ENCODE results near the gene ZBTB44.

The ZBTB44 gene

GRCh38 chr11:130304651-130305050 is 10.1 kb downstream of the ZBTB44 start:
- no peak overlapping the region for H3K4me3 ChIP-seq (ENCODE audit: low read depth, low read length)
- peaks cover 11% of the 10 kb centered on the region for H3K79me2 ChIP-seq
- no peak overlapping the region for H2AFZ ChIP-seq
- no peaks in the 10 kb centered on the region for H3K4me1 ChIP-seq
- TF ChIP-seq, protein P1, sequence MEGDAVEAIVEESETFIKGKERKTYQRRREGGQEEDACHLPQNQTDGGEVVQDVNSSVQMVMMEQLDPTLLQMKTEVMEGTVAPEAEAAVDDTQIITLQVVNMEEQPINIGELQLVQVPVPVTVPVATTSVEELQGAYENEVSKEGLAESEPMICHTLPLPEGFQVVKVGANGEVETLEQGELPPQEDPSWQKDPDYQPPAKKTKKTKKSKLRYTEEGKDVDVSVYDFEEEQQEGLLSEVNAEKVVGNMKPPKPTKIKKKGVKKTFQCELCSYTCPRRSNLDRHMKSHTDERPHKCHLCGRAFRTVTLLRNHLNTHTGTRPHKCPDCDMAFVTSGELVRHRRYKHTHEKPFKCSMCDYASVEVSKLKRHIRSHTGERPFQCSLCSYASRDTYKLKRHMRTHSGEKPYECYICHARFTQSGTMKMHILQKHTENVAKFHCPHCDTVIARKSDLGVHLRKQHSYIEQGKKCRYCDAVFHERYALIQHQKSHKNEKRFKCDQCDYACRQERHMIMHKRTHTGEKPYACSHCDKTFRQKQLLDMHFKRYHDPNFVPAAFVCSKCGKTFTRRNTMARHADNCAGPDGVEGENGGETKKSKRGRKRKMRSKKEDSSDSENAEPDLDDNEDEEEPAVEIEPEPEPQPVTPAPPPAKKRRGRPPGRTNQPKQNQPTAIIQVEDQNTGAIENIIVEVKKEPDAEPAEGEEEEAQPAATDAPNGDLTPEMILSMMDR (IDR thresholded peaks at IDR 0.05) = no peak
- H3K9me3 ChIP-seq (ENCODE audit: control insufficient read depth, low read length) = no peaks in the 10 kb centered on the region
- no peak overlapping the region for H3K4me2 ChIP-seq (ENCODE audit: low read length)
- H3K27me3 ChIP-seq (ENCODE audit: control insufficient read depth, insufficient read depth, low read length) = no peaks in the 10 kb centered on the region
- no peak overlapping the region for H3K9ac ChIP-seq
- no peaks in the 10 kb centered on the region for H3K36me3 ChIP-seq (ENCODE audit: control insufficient read depth, insufficient read depth, low read length)
- H3K27ac ChIP-seq = no peak overlapping the region

GRCh38 chr11:130301002-130301401 is 13.7 kb downstream of the ZBTB44 start:
- H3K79me2 ChIP-seq = peaks cover 5% of the 10 kb centered on the region
- H3K36me3 ChIP-seq (ENCODE audit: control insufficient read depth, insufficient read depth, low read length) = no peaks in the 10 kb centered on the region
- H3K27ac ChIP-seq = no peak overlapping the region
- TF ChIP-seq, protein P1 (IDR thresholded peaks at IDR 0.05) = no peak
- no peak overlapping the region for H3K4me2 ChIP-seq (ENCODE audit: low read length)
- no peak overlapping the region for H2AFZ ChIP-seq
- H3K9me3 ChIP-seq (ENCODE audit: control insufficient read depth, low read length) = no peaks in the 10 kb centered on the region
- H3K9ac ChIP-seq = no peak overlapping the region
- H3K27me3 ChIP-seq (ENCODE audit: control insufficient read depth, insufficient read depth, low read length) = no peaks in the 10 kb centered on the region
- no peaks in the 10 kb centered on the region for H3K4me1 ChIP-seq
- H3K4me3 ChIP-seq (ENCODE audit: low read depth, low read length) = no peak overlapping the region

- Histone ChIP-seq H3K4me2 (ENCODE audit: low read length) (no peak overlapping the region), H3K27me3 (ENCODE audit: control insufficient read depth, insufficient read depth, low read length) (no peaks in the 10 kb centered on the region), H3K9me3 (ENCODE audit: control insufficient read depth, low read length) (no peaks in the 10 kb centered on the region), H3K4me3 (ENCODE audit: low read depth, low read length) (no peak overlapping the region), H2AFZ (no peak overlapping the region), H3K36me3 (ENCODE audit: control insufficient read depth, insufficient read depth, low read length) (no peaks in the 10 kb centered on the region), H3K4me1 (no peaks in the 10 kb centered on the region), H3K9ac (no peak overlapping the region), H3K27ac (no peak overlapping the region), H3K79me2 (peaks cover 3% of the 10 kb centered on the region)
- TF ChIP-seq, protein P1 (IDR thresholded peaks at IDR 0.05) = no peak
These were observed 14.2 kb downstream of the ZBTB44 start for GRCh38 chr11:130300567-130300966.

DNA sequence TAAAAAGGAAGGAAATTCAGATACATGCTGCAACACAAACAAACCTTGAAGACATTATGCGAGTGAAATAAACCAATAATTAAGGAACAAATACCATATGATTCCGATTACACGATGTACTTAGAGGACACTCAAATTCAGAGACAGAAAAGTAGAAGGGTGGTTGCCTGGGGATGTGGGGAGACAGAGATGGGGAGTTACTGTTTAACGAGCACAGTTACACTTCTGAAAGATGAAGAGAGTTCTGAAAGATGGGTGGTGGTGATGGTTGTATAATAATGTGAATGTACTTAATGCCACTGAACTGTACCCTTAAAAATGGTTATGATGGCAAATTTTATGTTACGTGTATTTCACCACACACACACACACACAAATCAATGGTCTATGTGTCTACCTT is 14.7 kb downstream of the ZBTB44 start:
- H3K9ac ChIP-seq = no peak overlapping the region
- H3K4me3 ChIP-seq (ENCODE audit: low read depth, low read length) = no peak overlapping the region
- H3K36me3 ChIP-seq (ENCODE audit: control insufficient read depth, insufficient read depth, low read length) = no peaks in the 10 kb centered on the region
- no peaks in the 10 kb centered on the region for H3K27me3 ChIP-seq (ENCODE audit: control insufficient read depth, insufficient read depth, low read length)
- H3K4me2 ChIP-seq (ENCODE audit: low read length) = no peak overlapping the region
- peaks cover 2% of the 10 kb centered on the region for H3K79me2 ChIP-seq
- H3K4me1 ChIP-seq = no peaks in the 10 kb centered on the region
- TF ChIP-seq, protein P1 (IDR thresholded peaks at IDR 0.05) = no peak
- H2AFZ ChIP-seq = no peak overlapping the region
- no peak overlapping the region for H3K27ac ChIP-seq
- no peaks in the 10 kb centered on the region for H3K9me3 ChIP-seq (ENCODE audit: control insufficient read depth, low read length)

- Histone ChIP-seq H3K9me3 (ENCODE audit: control insufficient read depth, low read length) (no peaks in the 10 kb centered on the region), H3K9ac (no peak overlapping the region), H3K4me3 (ENCODE audit: low read depth, low read length) (no peak overlapping the region), H3K79me2 (peaks cover 5% of the 10 kb centered on the region), H3K27ac (no peak overlapping the region), H3K27me3 (ENCODE audit: control insufficient read depth, insufficient read depth, low read length) (no peaks in the 10 kb centered on the region), H3K36me3 (ENCODE audit: control insufficient read depth, insufficient read depth, low read length) (no peaks in the 10 kb centered on the region), H3K4me1 (no peaks in the 10 kb centered on the region), H3K4me2 (ENCODE audit: low read length) (no peak overlapping the region), H2AFZ (no peak overlapping the region)
- TF ChIP-seq, protein P1 (IDR thresholded peaks at IDR 0.05) = no peak
These were observed 19.1 kb downstream of the ZBTB44 start for GRCh38 chr11:130295657-130296056.
